ENCODE data around the gene ANKRD33B.

DNA sequence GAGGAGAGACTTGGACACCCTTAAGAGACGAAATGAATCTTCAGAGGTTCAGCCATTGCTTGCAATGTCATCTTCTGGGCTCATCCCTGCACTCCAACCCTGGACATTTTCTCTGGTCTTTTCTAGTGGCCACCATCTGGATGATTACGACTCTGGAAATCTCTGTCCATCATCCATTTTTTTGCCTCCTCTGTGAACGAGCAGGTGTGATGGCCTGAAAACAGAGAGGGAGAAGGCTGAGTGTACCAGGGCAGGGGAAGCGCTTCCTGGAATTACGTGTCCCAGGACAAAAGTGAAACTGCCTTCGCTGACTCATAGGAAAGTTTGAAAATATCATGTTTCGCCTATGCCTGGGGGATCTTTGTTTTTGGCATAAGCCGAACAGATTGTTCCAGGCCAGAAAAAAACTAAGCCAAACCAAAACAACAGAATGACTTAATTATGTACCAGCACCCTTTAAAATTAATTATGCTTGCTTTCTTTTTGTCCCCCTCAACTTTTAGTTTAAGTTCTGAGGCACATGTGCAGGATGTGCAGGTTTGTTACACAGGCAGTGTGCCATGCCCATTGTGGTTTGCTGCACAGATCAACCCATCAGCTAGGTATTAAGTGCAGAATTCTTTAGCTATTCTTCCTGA is 31.9 kb downstream of the ANKRD33B start:
- TF ChIP-seq, protein P1, sequence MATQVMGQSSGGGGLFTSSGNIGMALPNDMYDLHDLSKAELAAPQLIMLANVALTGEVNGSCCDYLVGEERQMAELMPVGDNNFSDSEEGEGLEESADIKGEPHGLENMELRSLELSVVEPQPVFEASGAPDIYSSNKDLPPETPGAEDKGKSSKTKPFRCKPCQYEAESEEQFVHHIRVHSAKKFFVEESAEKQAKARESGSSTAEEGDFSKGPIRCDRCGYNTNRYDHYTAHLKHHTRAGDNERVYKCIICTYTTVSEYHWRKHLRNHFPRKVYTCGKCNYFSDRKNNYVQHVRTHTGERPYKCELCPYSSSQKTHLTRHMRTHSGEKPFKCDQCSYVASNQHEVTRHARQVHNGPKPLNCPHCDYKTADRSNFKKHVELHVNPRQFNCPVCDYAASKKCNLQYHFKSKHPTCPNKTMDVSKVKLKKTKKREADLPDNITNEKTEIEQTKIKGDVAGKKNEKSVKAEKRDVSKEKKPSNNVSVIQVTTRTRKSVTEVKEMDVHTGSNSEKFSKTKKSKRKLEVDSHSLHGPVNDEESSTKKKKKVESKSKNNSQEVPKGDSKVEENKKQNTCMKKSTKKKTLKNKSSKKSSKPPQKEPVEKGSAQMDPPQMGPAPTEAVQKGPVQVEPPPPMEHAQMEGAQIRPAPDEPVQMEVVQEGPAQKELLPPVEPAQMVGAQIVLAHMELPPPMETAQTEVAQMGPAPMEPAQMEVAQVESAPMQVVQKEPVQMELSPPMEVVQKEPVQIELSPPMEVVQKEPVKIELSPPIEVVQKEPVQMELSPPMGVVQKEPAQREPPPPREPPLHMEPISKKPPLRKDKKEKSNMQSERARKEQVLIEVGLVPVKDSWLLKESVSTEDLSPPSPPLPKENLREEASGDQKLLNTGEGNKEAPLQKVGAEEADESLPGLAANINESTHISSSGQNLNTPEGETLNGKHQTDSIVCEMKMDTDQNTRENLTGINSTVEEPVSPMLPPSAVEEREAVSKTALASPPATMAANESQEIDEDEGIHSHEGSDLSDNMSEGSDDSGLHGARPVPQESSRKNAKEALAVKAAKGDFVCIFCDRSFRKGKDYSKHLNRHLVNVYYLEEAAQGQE (IDR thresholded peaks at IDR 0.05; ENCODE audit: unreplicated experiment), result no peak
- TF ChIP-seq CTCF (conservative IDR thresholded peaks at IDR 0.05; ENCODE audit: low read depth in 2 of 2) (no peak), ZNF114 (CRISPR knock-in tag; IDR thresholded peaks at IDR 0.05) (no peak), CREB1 (CRISPR knock-in tag; IDR thresholded peaks at IDR 0.05; ENCODE audit: low read depth) (no peak), POLR2AphosphoS5 (IDR thresholded peaks at IDR 0.05; ENCODE audit: low read depth) (no peak), EZH2 (IDR thresholded peaks at IDR 0.05; ENCODE audit: low read depth, unreplicated experiment) (no peak), JUNB (IDR thresholded peaks at IDR 0.05; ENCODE audit: unreplicated experiment) (no peak), NANOG (IDR thresholded peaks at IDR 0.05; ENCODE audit: borderline replicate concordance) (no peak), STAT1 (IDR thresholded peaks at IDR 0.05; ENCODE audit: unreplicated experiment) (no peak), EZH2phosphoT487 (IDR thresholded peaks at IDR 0.05; ENCODE audit: unreplicated experiment) (no peak), ZNF462 (CRISPR knock-in tag; IDR thresholded peaks at IDR 0.05) (no peak)

Measured in GM23338 (cell line).